Measurements from ENCODE around the gene BTBD17. TPM values are rescaled to one million over a fixed set of nuclear protein-coding genes. Genes with fewer than 3 reads are reported as not detected.

Gene BTBD17
- total and polyA plus RNA-seq, 2 of the 8 experiments (the other 6 are each of a cell fraction or from before 2014, with no cell fraction given): 7.0 to 14.8 TPM

GRCh38 chr17:74325743-74326379, 35.8 kb downstream of the BTBD17 start, which contains the start of gene KIF19 (continued):
- TF ChIP-seq KDM4A (IDR thresholded peaks at IDR 0.05; ENCODE audit: low read depth, low read length, severe bottlenecking): peak; percentile 70
- TF ChIP-seq FOSL1 (IDR thresholded peaks at IDR 0.05; ENCODE audit: insufficient read depth, low read depth, low read length): no peak
- no peak for TF ChIP-seq TCF12 (IDR thresholded peaks at IDR 0.05; ENCODE audit: low read depth, low read length)
- 0 out of 2 replicates have a peak, but pooled peaks have one; percentile 40 for TF ChIP-seq RBBP5 (IDR thresholded peaks at IDR 0.05; ENCODE audit: borderline replicate concordance, low read depth, low read length)
- no peak for TF ChIP-seq CTBP2 (IDR thresholded peaks at IDR 0.05; ENCODE audit: borderline replicate concordance, insufficient read depth, insufficient read length, low read length)
- TF ChIP-seq SP1 (IDR thresholded peaks at IDR 0.05; ENCODE audit: low read depth, low read length): no peak
- TF ChIP-seq JUND (IDR thresholded peaks at IDR 0.05; ENCODE audit: low read length): no peak
- TF ChIP-seq SIRT6 (IDR thresholded peaks at IDR 0.05; ENCODE audit: low read length): no peak
- no peak for TF ChIP-seq CEBPB (IDR thresholded peaks at IDR 0.05; ENCODE audit: low read depth, low read length)
- TF ChIP-seq HDAC2 (IDR thresholded peaks at IDR 0.05; ENCODE audit: borderline replicate concordance in 1 of 2, low read depth in 2 of 2, low read length in 2 of 2): peak in 1 of 2 experiments; percentile 63; a peak in 1 of 4 replicates
- no peak for TF ChIP-seq CTCF (IDR thresholded peaks at IDR 0.05; ENCODE audit: control extremely low read depth in 1 of 3, insufficient read depth in 1 of 3, low read depth in 1 of 3, low read length in 3 of 3)
- no peak for TF ChIP-seq CBX5 (IDR thresholded peaks at IDR 0.05; ENCODE audit: low read depth, low read length)
- no peak for TF ChIP-seq CHD1 (IDR thresholded peaks at IDR 0.05; ENCODE audit: low read depth, low read length)
- TF ChIP-seq GTF2F1 (IDR thresholded peaks at IDR 0.05; ENCODE audit: borderline replicate concordance, low read depth, low read length): no peak
- no peak for TF ChIP-seq PHF8 (conservative IDR thresholded peaks at IDR 0.05; ENCODE audit: low read depth, low read length)
- TF ChIP-seq KDM1A (IDR thresholded peaks at IDR 0.05; ENCODE audit: borderline replicate concordance, low read length): peak; percentile 40; the same call in 1 of the 2 replicates
- TF ChIP-seq RXRA (IDR thresholded peaks at IDR 0.05; ENCODE audit: insufficient read depth, low read depth, low read length): no peak
- peak; percentile 20 for TF ChIP-seq ASH2L (IDR thresholded peaks at IDR 0.05; ENCODE audit: low read length)
- TF ChIP-seq USF2 (IDR thresholded peaks at IDR 0.05; ENCODE audit: low read length): no peak
- no peak for TF ChIP-seq TAF7 (optimal IDR thresholded peaks at IDR 0.05; ENCODE audit: borderline replicate concordance, low read depth, low read length)
- no peak for TF ChIP-seq RFX5 (IDR thresholded peaks at IDR 0.05; ENCODE audit: borderline replicate concordance, low read depth, low read length)
